ENCODE results near the gene SRP14.

Gene SRP14

GRCh38 chr15:40063563-40064011 lies 24.6 kb upstream of the SRP14 start:
- no peak for TF ChIP-seq CTCF (IDR thresholded peaks at IDR 0.05; ENCODE audit: low read depth, low read length)
- H3K27ac ChIP-seq: no peak overlapping the region

GRCh38 chr15:40062816-40063562 lies 24.0 kb upstream of the SRP14 start:
- no peaks in the 10 kb centered on the region for H3K27me3 ChIP-seq (ENCODE audit: insufficient read depth, low read depth, severe bottlenecking)
- H3K36me3 ChIP-seq: no peaks in the 10 kb centered on the region
- DNase-seq: no peak
- TF ChIP-seq CTCF (IDR thresholded peaks at IDR 0.05; ENCODE audit: low read depth, low read length): no peak
- H3K27ac ChIP-seq: no peak overlapping the region
- H3K4me3 ChIP-seq (ENCODE audit: low read depth, low read length): no peak overlapping the region
- no peaks in the 10 kb centered on the region for H3K9me3 ChIP-seq (ENCODE audit: severe bottlenecking)

More at GRCh38 chr15:40063563-40064011, 24.6 kb upstream of the SRP14 start:
- H3K9me3 ChIP-seq (ENCODE audit: severe bottlenecking): no peaks in the 10 kb centered on the region
- H3K27me3 ChIP-seq (ENCODE audit: insufficient read depth, low read depth, severe bottlenecking): no peaks in the 10 kb centered on the region
- no peak overlapping the region for H3K4me3 ChIP-seq (ENCODE audit: low read depth, low read length)
- H3K36me3 ChIP-seq: no peaks in the 10 kb centered on the region
- no peak for DNase-seq

GRCh38 chr15:40061212-40061901 lies 22.4 kb upstream of the SRP14 start:
- no peak for DNase-seq
- no peaks in the 10 kb centered on the region for H3K36me3 ChIP-seq
- no peak overlapping the region for H3K27ac ChIP-seq
- H3K4me3 ChIP-seq (ENCODE audit: low read depth, low read length): no peak overlapping the region
- TF ChIP-seq CTCF (IDR thresholded peaks at IDR 0.05; ENCODE audit: low read depth, low read length): no peak
- no peaks in the 10 kb centered on the region for H3K27me3 ChIP-seq (ENCODE audit: insufficient read depth, low read depth, severe bottlenecking)
- no peaks in the 10 kb centered on the region for H3K9me3 ChIP-seq (ENCODE audit: severe bottlenecking)

- no peak overlapping the region for H3K4me3 ChIP-seq (ENCODE audit: low read depth, low read length)
- TF ChIP-seq CTCF (IDR thresholded peaks at IDR 0.05; ENCODE audit: low read depth, low read length): no peak
- no peaks in the 10 kb centered on the region for H3K36me3 ChIP-seq
- no peak for DNase-seq
- H3K9me3 ChIP-seq (ENCODE audit: severe bottlenecking): no peaks in the 10 kb centered on the region
- H3K27me3 ChIP-seq (ENCODE audit: insufficient read depth, low read depth, severe bottlenecking): no peaks in the 10 kb centered on the region
- H3K27ac ChIP-seq: no peak overlapping the region
Measured at GRCh38 chr15:40060236-40060961, 21.4 kb upstream of the SRP14 start.

GRCh38 chr15:40059821-40060220 lies 20.8 kb upstream of the SRP14 start:
- DNase-seq: no peak
- Histone ChIP-seq H3K9me3 (ENCODE audit: severe bottlenecking) (no peaks in the 10 kb centered on the region), H3K27me3 (ENCODE audit: insufficient read depth, low read depth, severe bottlenecking) (no peaks in the 10 kb centered on the region), H3K4me3 (ENCODE audit: low read depth, low read length) (no peak overlapping the region), H3K36me3 (no peaks in the 10 kb centered on the region), H3K27ac (no peak overlapping the region)
- TF ChIP-seq CTCF (IDR thresholded peaks at IDR 0.05; ENCODE audit: low read depth, low read length): no peak
